Testis (tissue), 3 donors: ENCODE measurements around the gene GRIK2. TPM values are rescaled to one million over a fixed set of nuclear protein-coding genes. Genes with fewer than 3 reads are reported as not detected.

Experiments
- DNase-seq: peaks from one replicate; pipeline ENCODE4 v3.0.0-alpha.2; 2019
- H3K27ac ChIP-seq, 2 donors: fragments of 200-600 bp; sonication (generic); one replicate each; pipeline ENCODE4 v1.5.1; 2019
- H3K27me3 ChIP-seq: fragments of 200-600 bp; sonication (generic); one replicate; pipeline ENCODE4 v1.5.1; 2019
- H3K36me3 ChIP-seq: fragments of 200-600 bp; sonication (generic); one replicate; pipeline ENCODE4 v1.5.1; 2017; ENCODE audit warnings: low read depth; ENCODE audit errors: missing control alignments
- H3K4me1 ChIP-seq: fragments of 200-600 bp; sonication (generic); one replicate; pipeline ENCODE4 v1.5.1; 2019
- H3K4me3 ChIP-seq, 2 donors: fragments of 200-600 bp; sonication (generic); one replicate each; pipeline ENCODE4 v1.5.1; 2017 to 2019
- H3K9me3 ChIP-seq: fragments of 200-600 bp; sonication (generic); one replicate; pipeline ENCODE4 v1.5.1; 2017
- CTCF ChIP-seq, 3 experiments: fragments of 450-650 bp in 2 of 3; fragments of 200-600 bp in 1 of 3; sonication (generic) in 1 of 3; IDR thresholded peaks; one replicate each; pipeline ENCODE4 v1.5.1; 2016 to 2019; ENCODE audit warnings: antibody characterized with exemption in 3 of 3, mild to moderate bottlenecking in 2 of 3, moderate library complexity in 1 of 3
- POLR2A ChIP-seq: fragments of 450-650 bp; IDR thresholded peaks from one replicate; pipeline ENCODE4 v1.6.1; 2017; ENCODE audit warnings: antibody characterized with exemption, mild to moderate bottlenecking, moderate library complexity
- WGBS, 2 donors: methylation state at CpG; one replicate each; pipeline ENCODE4 v1.1.5; 2018; 5-methylcytosine and 5-hydroxymethylcytosine counted together
- intact Hi-C: fragments of 100-400 bp; cut with DNase I; formaldehyde crosslinking; loops from one replicate; pipeline ENCODE4 v1.15.1; 2023; ENCODE audit warnings: low total_unique reads
- polyA plus RNA-seq: library from polyadenylated mRNA; stranded (reverse); fragments of 350-450 nt; fragmentation: Illumina TruSeq; extraction: RNeasy Lipid Tissue Mini Kit (QIAGEN cat#74804); gene quantifications from one replicate; pipeline ENCODE4 v1.2.3, GENCODE V29; 2014; ENCODE audit warnings: low read depth, low replicate concordance; ENCODE audit not compliant: insufficient read depth
- total RNA-seq, 2 donors: library from RNA; depleted of rRNA; stranded (reverse); fragments of >200 nt; gene quantifications; one replicate each; pipeline ENCODE4 v1.2.3, GENCODE V29; 2016

GRIK2 gene
- total and polyA plus RNA-seq, 3 donors from 2014 or later = 1.1 to 23.5 (median 12.4) TPM

DNA sequence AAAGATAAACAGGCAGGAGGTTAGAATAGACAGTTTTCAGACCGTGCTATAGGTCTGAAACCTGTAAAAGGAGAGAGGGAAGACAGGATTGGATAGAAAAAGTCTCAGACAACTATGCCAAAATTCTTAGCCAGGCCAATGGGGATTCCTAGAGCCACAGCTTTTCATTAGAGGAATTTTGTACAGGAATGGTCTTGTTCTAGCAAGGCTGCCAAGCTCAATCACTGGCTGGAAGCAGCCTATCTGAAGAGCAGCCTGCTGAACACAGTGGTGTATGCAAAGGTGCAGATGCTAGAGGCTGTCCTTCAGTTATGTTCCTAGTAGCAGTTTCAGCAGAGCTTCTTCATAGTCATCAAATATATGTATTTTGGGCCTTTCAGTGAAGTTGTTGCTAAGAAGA, 313.1 kb downstream of the GRIK2 start:
- H3K27me3 ChIP-seq = no peaks in the 10 kb centered on the region
- no peaks in the 10 kb centered on the region for H3K9me3 ChIP-seq
- no peaks in the 10 kb centered on the region for H3K36me3 ChIP-seq
- H3K4me1 ChIP-seq = no peaks in the 10 kb centered on the region
- no peak for DNase-seq
- TF ChIP-seq POLR2A (no peak), CTCF (IDR thresholded peaks at IDR 0.05) (no peak)
- no peak overlapping the region for H3K27ac ChIP-seq
- H3K4me3 ChIP-seq = no peak overlapping the region
- intact Hi-C loops = no loop called here
- 76 to 82% methylated on average over 1 of the region's 1 CpG for WGBS, 2 donors

- 68 to 69% methylated on average over 1 of the region's 1 CpG for WGBS, 2 donors
- no peaks in the 10 kb centered on the region for H3K4me1 ChIP-seq
- H3K36me3 ChIP-seq = no peaks in the 10 kb centered on the region
- DNase-seq = no peak
- H3K4me3 ChIP-seq = no peak overlapping the region
- H3K27me3 ChIP-seq = no peaks in the 10 kb centered on the region
- H3K27ac ChIP-seq = no peak overlapping the region
- intact Hi-C loops = no loop called here
- TF ChIP-seq CTCF (IDR thresholded peaks at IDR 0.05) (no peak), POLR2A (no peak)
- H3K9me3 ChIP-seq = no peaks in the 10 kb centered on the region
Observed at GRCh38 chr6:101711518-101711917, 318.0 kb downstream of the GRIK2 start.

GRCh38 chr6:101716387-101716786, 322.9 kb downstream of the GRIK2 start:
- Histone ChIP-seq H3K4me3 (no peak overlapping the region), H3K27me3 (no peaks in the 10 kb centered on the region), H3K36me3 (no peaks in the 10 kb centered on the region), H3K27ac (no peak overlapping the region), H3K4me1 (no peaks in the 10 kb centered on the region), H3K9me3 (no peaks in the 10 kb centered on the region)
- intact Hi-C loops = no loop called here
- DNase-seq = no peak
- TF ChIP-seq POLR2A = no peak
- no peak for TF ChIP-seq CTCF (IDR thresholded peaks at IDR 0.05)
- WGBS, 2 donors = 93 to 100% methylated on average over 1 of the region's 1 CpG

DNA sequence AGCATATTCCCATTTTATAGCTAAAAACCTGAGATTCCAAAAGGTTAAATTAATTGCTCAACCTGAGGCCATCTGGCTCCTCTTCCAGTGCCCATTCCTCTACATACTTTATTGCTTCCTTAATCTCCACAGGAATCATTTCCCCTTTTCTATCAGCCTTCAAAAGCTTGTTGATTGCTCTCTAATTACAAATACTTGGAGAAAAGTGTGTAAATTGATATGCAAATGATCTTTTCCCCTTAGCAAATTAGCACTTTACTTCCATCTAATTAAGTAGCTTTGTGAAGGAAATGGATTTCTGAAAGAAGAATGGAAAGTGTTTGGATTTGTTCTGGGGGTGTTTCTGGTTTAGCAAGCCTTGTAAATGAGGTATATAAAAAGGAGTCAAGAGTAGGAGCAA, 323.3 kb downstream of the GRIK2 start:
- intact Hi-C loops = no loop called here
- no peak for TF ChIP-seq POLR2A
- H3K27me3 ChIP-seq = no peaks in the 10 kb centered on the region

GRCh38 chr6:101719521-101719920, 326.0 kb downstream of the GRIK2 start:
- Histone ChIP-seq H3K4me1 (no peaks in the 10 kb centered on the region), H3K27ac (no peak overlapping the region), H3K36me3 (no peaks in the 10 kb centered on the region), H3K27me3 (no peaks in the 10 kb centered on the region), H3K9me3 (no peaks in the 10 kb centered on the region), H3K4me3 (no peak overlapping the region)
- TF ChIP-seq CTCF (IDR thresholded peaks at IDR 0.05) (no peak), POLR2A (no peak)
- WGBS, 2 donors = 71 to 100% methylated on average over 1 of the region's 1 CpG
- intact Hi-C loops = no loop called here
- DNase-seq = no peak

More for the DNA sequence above, 323.3 kb downstream of the GRIK2 start:
- no peaks in the 10 kb centered on the region for H3K4me1 ChIP-seq
- DNase-seq = no peak
- no peak overlapping the region for H3K27ac ChIP-seq
- H3K36me3 ChIP-seq = no peaks in the 10 kb centered on the region
- no peaks in the 10 kb centered on the region for H3K9me3 ChIP-seq
- no peak overlapping the region for H3K4me3 ChIP-seq
